ENCODE data around the gene LEF1.
A peak's percentile ranks its signal among the peaks of the same experiment; 100 is the strongest.

LEF1 gene

GRCh38 chr4:108174856-108175255, 6.1 kb upstream of the LEF1 start:
- no peak for DNase-seq

GRCh38 chr4:108173599-108174057, 4.9 kb upstream of the LEF1 start:
- no peak for DNase-seq

GRCh38 chr4:108172753-108173598, 4.2 kb upstream of the LEF1 start:
- peak; percentile 33 for DNase-seq

- no peak for DNase-seq
Observed at GRCh38 chr4:108172231-108172752, 3.6 kb upstream of the LEF1 start.

GRCh38 chr4:108171339-108172230, 2.9 kb upstream of the LEF1 start:
- DNase-seq = no peak

GRCh38 chr4:108170631-108171338, 2.1 kb upstream of the LEF1 start:
- no peak for DNase-seq

GRCh38 chr4:108169664-108170063, 932 bp upstream of the LEF1 start:
- no peak for DNase-seq

GRCh38 chr4:108168160-108168670, 517 bp downstream of the LEF1 start:
- DNase-seq = no peak

GRCh38 chr4:108166441-108167315, 2.1 kb downstream of the LEF1 start:
- DNase-seq = no peak

GRCh38 chr4:108166038-108166437, 2.7 kb downstream of the LEF1 start:
- no peak for DNase-seq

GRCh38 chr4:108165586-108165985, 3.1 kb downstream of the LEF1 start:
- DNase-seq = no peak

- no peak for DNase-seq
Observed at GRCh38 chr4:108163351-108163750, 5.4 kb downstream of the LEF1 start.

GRCh38 chr4:108160741-108161352, 7.9 kb downstream of the LEF1 start:
- no peak for DNase-seq

- DNase-seq = no peak
Observed at GRCh38 chr4:108159845-108160244, 8.9 kb downstream of the LEF1 start.

GRCh38 chr4:108157655-108158054, 11.1 kb downstream of the LEF1 start:
- no peak for DNase-seq

GRCh38 chr4:108156391-108156790, 12.3 kb downstream of the LEF1 start:
- no peak for DNase-seq

GRCh38 chr4:108155373-108155772, 13.4 kb downstream of the LEF1 start:
- DNase-seq = peak; percentile 36

- no peak for DNase-seq
Observed at GRCh38 chr4:108152980-108153379, 15.8 kb downstream of the LEF1 start.

- DNase-seq = peak; percentile 82
Observed at GRCh38 chr4:108149588-108150380, 18.9 kb downstream of the LEF1 start.

GRCh38 chr4:108148316-108148715, 20.4 kb downstream of the LEF1 start:
- DNase-seq = no peak
